ENCODE measurements around the gene SMKR1.

The SMKR1 gene

DNA sequence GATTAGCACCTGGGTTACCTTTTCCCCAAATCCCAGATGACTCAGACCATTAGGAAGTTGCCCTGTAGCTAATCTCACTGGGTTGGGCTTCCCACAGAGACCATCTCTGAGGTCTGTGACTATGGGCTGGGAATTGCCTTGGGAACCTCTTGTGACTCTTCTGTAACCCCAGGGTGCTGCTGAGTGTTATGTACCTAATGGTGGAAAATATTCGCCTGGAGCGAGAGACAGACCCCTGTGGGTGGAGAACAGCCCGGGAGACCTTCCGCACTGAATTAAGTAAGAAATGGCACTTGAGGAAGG, 48.1 kb upstream of the SMKR1 start:
- no peaks in the 10 kb centered on the region for H3F3A ChIP-seq (ENCODE audit: low read depth)
- H3K36me3 ChIP-seq (ENCODE audit: insufficient read depth, low read length): peaks cover 2% of the 10 kb centered on the region; the same call in 1 of the 2 replicates
- TF ChIP-seq EZH2phosphoT487 (IDR thresholded peaks at IDR 0.05; ENCODE audit: borderline replicate concordance): no peak
- TF ChIP-seq CTCF (conservative IDR thresholded peaks at IDR 0.05; ENCODE audit: low read length): no peak
- H3K4me1 ChIP-seq (ENCODE audit: insufficient read depth, low read length, poor library complexity, severe bottlenecking): no peaks in the 10 kb centered on the region
- H3K9me3 ChIP-seq (ENCODE audit: insufficient read depth, low read depth, low read length): no peaks in the 10 kb centered on the region
- no peak overlapping the region for H3K4me3 ChIP-seq (ENCODE audit: low read length, poor library complexity, severe bottlenecking)
- no peaks in the 10 kb centered on the region for H3K27me3 ChIP-seq (ENCODE audit: insufficient read depth, low read length, poor library complexity, severe bottlenecking)
- no peaks in the 10 kb centered on the region for H3K79me2 ChIP-seq (ENCODE audit: insufficient read depth, low read length)
- no peaks in the 10 kb centered on the region for H3K9me2 ChIP-seq (replicated peaks; ENCODE audit: low read depth, low read length)
- no peak overlapping the region for H2AFZ ChIP-seq (ENCODE audit: low read length)
- H4K20me1 ChIP-seq (ENCODE audit: insufficient read depth, low read length, poor library complexity, severe bottlenecking): no peaks in the 10 kb centered on the region
- H3K9ac ChIP-seq (ENCODE audit: low read depth, low read length, poor library complexity, severe bottlenecking): no peak overlapping the region
- no peak overlapping the region for H3K4me2 ChIP-seq (ENCODE audit: low read depth, low read length, poor library complexity, severe bottlenecking)

DNA sequence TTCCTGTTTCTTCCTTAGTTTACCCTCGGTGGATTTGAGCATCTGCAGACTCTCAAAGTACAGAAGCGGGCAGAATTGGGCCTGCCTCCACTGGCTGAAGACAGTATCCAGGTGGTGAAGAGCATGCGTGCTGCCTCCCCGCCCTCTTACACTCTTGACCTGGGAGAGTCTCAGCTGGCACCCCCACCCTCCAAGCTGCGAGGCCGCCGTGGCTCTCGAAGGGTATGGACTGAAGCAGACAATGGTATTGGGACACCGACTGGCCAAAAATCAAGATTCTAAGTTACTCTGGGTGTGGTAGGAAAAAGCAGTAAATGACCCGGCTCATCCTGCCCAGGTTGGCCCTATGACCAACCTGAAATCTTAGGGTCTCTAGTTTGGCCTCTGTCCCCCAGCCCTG, 45.9 kb upstream of the SMKR1 start:
- no peaks in the 10 kb centered on the region for H3K9me3 ChIP-seq (ENCODE audit: insufficient read depth, low read depth, low read length)
- H3K4me3 ChIP-seq (ENCODE audit: low read length, poor library complexity, severe bottlenecking): no peak overlapping the region
- TF ChIP-seq CTCF (conservative IDR thresholded peaks at IDR 0.05; ENCODE audit: low read length) (no peak), EZH2phosphoT487 (IDR thresholded peaks at IDR 0.05; ENCODE audit: borderline replicate concordance) (no peak)
- H3K9me2 ChIP-seq (replicated peaks; ENCODE audit: low read depth, low read length): no peaks in the 10 kb centered on the region
- no peak overlapping the region for H3K4me2 ChIP-seq (ENCODE audit: low read depth, low read length, poor library complexity, severe bottlenecking)
- no peak overlapping the region for H2AFZ ChIP-seq (ENCODE audit: low read length)
- no peaks in the 10 kb centered on the region for H3K79me2 ChIP-seq (ENCODE audit: insufficient read depth, low read length)
- H3F3A ChIP-seq (ENCODE audit: low read depth): no peaks in the 10 kb centered on the region
- no peak overlapping the region for H3K9ac ChIP-seq (ENCODE audit: low read depth, low read length, poor library complexity, severe bottlenecking)
- H4K20me1 ChIP-seq (ENCODE audit: insufficient read depth, low read length, poor library complexity, severe bottlenecking): no peaks in the 10 kb centered on the region
- peaks cover 4% of the 10 kb centered on the region; the same call in 1 of the 2 replicates for H3K36me3 ChIP-seq (ENCODE audit: insufficient read depth, low read length)
- H3K4me1 ChIP-seq (ENCODE audit: insufficient read depth, low read length, poor library complexity, severe bottlenecking): no peaks in the 10 kb centered on the region
- no peaks in the 10 kb centered on the region for H3K27me3 ChIP-seq (ENCODE audit: insufficient read depth, low read length, poor library complexity, severe bottlenecking)

DNA sequence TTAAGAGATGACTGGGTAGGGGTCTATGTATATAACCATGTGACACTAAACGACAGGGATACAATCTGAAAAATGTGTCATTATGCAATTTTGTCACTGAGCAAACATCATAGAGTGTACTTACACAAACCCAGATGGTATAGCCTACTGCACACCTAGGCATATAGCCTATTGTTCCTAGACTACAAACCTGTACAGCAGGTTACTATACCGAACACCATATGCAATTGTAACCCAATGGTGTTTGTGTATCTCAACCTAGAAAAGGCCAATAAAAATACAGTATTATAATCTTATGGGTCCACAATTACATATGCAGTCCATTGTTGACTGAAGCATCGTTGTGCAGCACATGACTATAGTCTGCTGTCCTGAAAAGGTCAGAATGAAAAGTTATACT, 45.2 kb upstream of the SMKR1 start:
- H3K9me3 ChIP-seq (ENCODE audit: insufficient read depth, low read depth, low read length): no peaks in the 10 kb centered on the region
- no peaks in the 10 kb centered on the region for H3K79me2 ChIP-seq (ENCODE audit: insufficient read depth, low read length)
- H3K36me3 ChIP-seq (ENCODE audit: insufficient read depth, low read length): peaks cover 4% of the 10 kb centered on the region; the same call in 1 of the 2 replicates
- no peak for TF ChIP-seq CTCF (conservative IDR thresholded peaks at IDR 0.05; ENCODE audit: low read length)
- no peak for TF ChIP-seq EZH2phosphoT487 (IDR thresholded peaks at IDR 0.05; ENCODE audit: borderline replicate concordance)
- no peak overlapping the region for H3K4me3 ChIP-seq (ENCODE audit: low read length, poor library complexity, severe bottlenecking)
- H2AFZ ChIP-seq (ENCODE audit: low read length): no peak overlapping the region
- H3K9ac ChIP-seq (ENCODE audit: low read depth, low read length, poor library complexity, severe bottlenecking): no peak overlapping the region
- H3K9me2 ChIP-seq (replicated peaks; ENCODE audit: low read depth, low read length): no peaks in the 10 kb centered on the region
- no peaks in the 10 kb centered on the region for H3K27me3 ChIP-seq (ENCODE audit: insufficient read depth, low read length, poor library complexity, severe bottlenecking)
- no peak overlapping the region for H3K4me2 ChIP-seq (ENCODE audit: low read depth, low read length, poor library complexity, severe bottlenecking)
- H3K4me1 ChIP-seq (ENCODE audit: insufficient read depth, low read length, poor library complexity, severe bottlenecking): no peaks in the 10 kb centered on the region
- H3F3A ChIP-seq (ENCODE audit: low read depth): no peaks in the 10 kb centered on the region
- H4K20me1 ChIP-seq (ENCODE audit: insufficient read depth, low read length, poor library complexity, severe bottlenecking): no peaks in the 10 kb centered on the region

All from Loucy (cell line).